Measurements from ENCODE around the gene TSPAN16. TPM values are rescaled to one million over a fixed set of nuclear protein-coding genes. Genes with fewer than 3 reads are reported as not detected.
A peak's percentile ranks its signal among the peaks of the same experiment; 100 is the strongest.

The TSPAN16 gene
- total and polyA plus RNA-seq, 2 of the 13 experiments (the other 11 are each of a cell fraction or from before 2014, with no cell fraction given): not detected

GRCh38 chr19:11355160-11356073 lies 59.5 kb downstream of the TSPAN16 start, which contains the start of gene PLPPR2 (continued):
- TF ChIP-seq PAXIP1 (CRISPR knock-in tag; conservative IDR thresholded peaks at IDR 0.05): no peak
- TF ChIP-seq SIX1 (CRISPR knock-in tag; IDR thresholded peaks at IDR 0.05; ENCODE audit: borderline replicate concordance): no peak
- TF ChIP-seq GTF2F1 (IDR thresholded peaks at IDR 0.05; ENCODE audit: low read length): no peak
- no peak for TF ChIP-seq ELK4 (CRISPR knock-in tag; IDR thresholded peaks at IDR 0.05; ENCODE audit: borderline replicate concordance)
- TF ChIP-seq CREB1 (IDR thresholded peaks at IDR 0.05): no peak
- TF ChIP-seq CREB1 (CRISPR knock-in tag; IDR thresholded peaks at IDR 0.05): no peak
- TF ChIP-seq POLR2AphosphoS5 (IDR thresholded peaks at IDR 0.05; ENCODE audit: low read depth, low read length): peak; percentile 21; the same call in 1 of the 2 replicates
- peak; percentile 23; the same call in 1 of the 2 replicates for TF ChIP-seq ZNF556 (CRISPR knock-in tag; IDR thresholded peaks at IDR 0.05; ENCODE audit: borderline replicate concordance)
- no peak for TF ChIP-seq CAMTA2 (CRISPR knock-in tag; IDR thresholded peaks at IDR 0.05; ENCODE audit: borderline replicate concordance)
- no peak for TF ChIP-seq TAF15 (IDR thresholded peaks at IDR 0.05; ENCODE audit: low read depth, low read length, poor library complexity, severe bottlenecking)
- no peak for TF ChIP-seq ZNF766 (CRISPR knock-in tag; IDR thresholded peaks at IDR 0.05; ENCODE audit: borderline replicate concordance)
- TF ChIP-seq HMGXB4 (CRISPR knock-in tag; IDR thresholded peaks at IDR 0.05; ENCODE audit: borderline replicate concordance in 1 of 2, low read depth in 1 of 2): no peak
- no peak for TF ChIP-seq CENPBD1 (CRISPR knock-in tag; IDR thresholded peaks at IDR 0.05; ENCODE audit: borderline replicate concordance, low read depth)
- TF ChIP-seq MYPOP (CRISPR knock-in tag; IDR thresholded peaks at IDR 0.05): no peak
- TF ChIP-seq SRSF9 (IDR thresholded peaks at IDR 0.05; ENCODE audit: borderline replicate concordance, insufficient read depth, low read depth, low read length, poor library complexity, severe bottlenecking): no peak
- TF ChIP-seq ATF5 (CRISPR knock-in tag; IDR thresholded peaks at IDR 0.05; ENCODE audit: low read depth): no peak
- no peak for TF ChIP-seq ZNF740 (CRISPR knock-in tag; IDR thresholded peaks at IDR 0.05)
- no peak for TF ChIP-seq SMAD1 (CRISPR knock-in tag; IDR thresholded peaks at IDR 0.05; ENCODE audit: borderline replicate concordance, low read depth)
